Pancreas (tissue), 10 donors: ENCODE data around the gene EXOC3L2. TPM values are rescaled to one million over a fixed set of nuclear protein-coding genes. Genes with fewer than 3 reads are reported as not detected.
A peak's percentile ranks its signal among the peaks of the same experiment; 100 is the strongest.
"Not testable (repeated sequence)": the region's sequence is repeated elsewhere in the genome, so short reads cannot be mapped to it uniquely, and the experiment has no call there.

Source experiments
- ATAC-seq, 4 donors: fragments of 200-7000 bp; cut with Tn5 transposase; one replicate each; pipeline versions ENCODE4 v1.8.0 to v1.9.1; 2020; ENCODE audit warnings: mild to moderate bottlenecking in 4 of 4, moderate library complexity in 4 of 4
- DNase-seq, 6 donors: peaks; one replicate each; pipeline ENCODE4 v3.0.0-alpha.2; 2020
- FAIRE-seq: peaks from 2 replicates; lab custom pipeline; 2012; peaks lifted over from hg19 to GRCh38; lab: Jason Lieb, UNC
- H3K27ac ChIP-seq, 4 donors: fragments of 200-600 bp; sonication (generic); 1 replicate in 3 of 4; 2 replicates in 1 of 4; pipeline versions ENCODE4 v1.5.0 to v1.8.0; 2020
- H3K27me3 ChIP-seq, 4 donors: fragments of 200-600 bp; one replicate each; pipeline ENCODE4 v1.8.0; 2021
- H3K36me3 ChIP-seq, 3 donors: fragments of 200-600 bp; sonication (generic) in 1 of 3; one replicate each; pipeline versions ENCODE4 v1.5.0 to v1.8.0; 2020 to 2021
- H3K4me1 ChIP-seq, 3 donors: fragments of 200-600 bp; one replicate each; pipeline ENCODE4 v1.8.0; 2021
- H3K4me3 ChIP-seq, 4 donors: fragments of 200-600 bp; sonication (generic) in 2 of 4; one replicate each; pipeline versions ENCODE4 v1.5.0 to v1.8.0; 2020 to 2021
- H3K9me3 ChIP-seq, 4 donors: fragments of 200-600 bp; one replicate each; pipeline ENCODE4 v1.8.0; 2021
- CTCF ChIP-seq, 4 donors: fragments of 200-600 bp; sonication (generic) in 3 of 4; IDR thresholded peaks; one replicate each; pipeline versions ENCODE4 v1.5.0 to v1.8.0; 2021; ENCODE audit warnings: antibody characterized with exemption in 4 of 4
- WGBS, 2 donors: extraction: QIAGEN DNeasy Blood & Tissue Kit; methylation state at CpG; one replicate each; pipeline ENCODE4 v1.1.7; 2013; 5-methylcytosine and 5-hydroxymethylcytosine counted together
- intact Hi-C, 3 donors: fragments of 100-400 bp; cut with DNase I; formaldehyde crosslinking; loops; one replicate each; pipeline versions ENCODE4 v1.11.1 to v1.14.2; 2022
- polyA plus RNA-seq, 2 donors: library from polyadenylated mRNA; stranded (reverse); fragments of 200-250 nt; gene quantifications; one replicate each; pipeline ENCODE4 v1.2.3, GENCODE V29; 2013
- total RNA-seq, 6 donors: library from RNA; stranded (reverse); fragmentation: NEBNext Ultra II Directional in 4 of 6; extraction: Animal tissue kit (Norgen Biotek cat#: 25700) in 4 of 6; gene quantifications; one replicate each; pipeline versions ENCODE4 v1.2.1 to v1.2.4, GENCODE V29; 2021 to 2023
- donor health status: healthy with polysubstance abuse.
- donor health status: DM: no; HTN: no; CAD: no; lungs with moderate emphysema.
- donor health status: DM: no; HTN: no; CAD: no.
- donor health status: control.
- donor health status: control.
- donor health status: Bipolar disorder and iron deficiency.
- donor health status: DM: yes; HTN: yes; CAD: no.
- donor health status: DM: no; HTN: no; CAD: no.
- donor health status: DM: no; HTN: no; CAD: no.
- donor health status: DM: yes; HTN: yes; CAD: no.

EXOC3L2 gene
- total and polyA plus RNA-seq, 8 donors = 0.59 to 4.5 (median 1.8) TPM

GRCh38 chr19:45243144-45243732 is 2.0 kb downstream of the EXOC3L2 start:
- Histone ChIP-seq H3K27me3 (no peaks in the 10 kb centered on the region), H3K27ac (no peak overlapping the region), H3K4me3 (no peak overlapping the region), H3K9me3 (no peaks in the 10 kb centered on the region), H3K36me3 (no peaks in the 10 kb centered on the region), H3K4me1 (no peaks in the 10 kb centered on the region)
- intact Hi-C loops = no loop called here
- FAIRE-seq = no peak
- WGBS, 2 donors = 74 to 77% methylated on average over 13 of the region's 13 CpGs
- no peak for DNase-seq
- TF ChIP-seq CTCF (IDR thresholded peaks at IDR 0.05) = no peak
- ATAC-seq = no peak

- Histone ChIP-seq H3K4me1 (no peaks in the 10 kb centered on the region), H3K27me3 (no peaks in the 10 kb centered on the region), H3K4me3 (no peak overlapping the region), H3K9me3 (no peaks in the 10 kb centered on the region), H3K27ac (no peak overlapping the region), H3K36me3 (no peaks in the 10 kb centered on the region)
- ATAC-seq = no peak
- 63 to 76% methylated on average over 25 of the region's 25 CpGs for WGBS, 2 donors
- intact Hi-C loops = no loop called here
- no peak for FAIRE-seq
- TF ChIP-seq CTCF (IDR thresholded peaks at IDR 0.05) = no peak
- DNase-seq = no peak
These were observed 6.7 kb downstream of the EXOC3L2 start for GRCh38 chr19:45238556-45238955.

- H3K9me3 ChIP-seq = no peaks in the 10 kb centered on the region
- H3K27ac ChIP-seq = no peak overlapping the region
- no peak for FAIRE-seq
- no peaks in the 10 kb centered on the region for H3K27me3 ChIP-seq
- H3K4me3 ChIP-seq = no peak overlapping the region
- H3K4me1 ChIP-seq = no peaks in the 10 kb centered on the region
- intact Hi-C loops = no loop called here
- no peak for ATAC-seq
- DNase-seq = no peak
- no peak for TF ChIP-seq CTCF (IDR thresholded peaks at IDR 0.05)
- WGBS, 2 donors = 13 to 17% methylated on average over 6 to 8 of the region's 8 CpGs
- no peaks in the 10 kb centered on the region for H3K36me3 ChIP-seq
These were observed 9.7 kb downstream of the EXOC3L2 start for GRCh38 chr19:45235485-45235884.

GRCh38 chr19:45234089-45234869 is 10.9 kb downstream of the EXOC3L2 start:
- no peaks in the 10 kb centered on the region for H3K27me3 ChIP-seq
- WGBS, 2 donors = 14 to 22% methylated on average over 60 to 93 of the region's 93 CpGs
- no peak for TF ChIP-seq CTCF (IDR thresholded peaks at IDR 0.05)
- H3K36me3 ChIP-seq = no peaks in the 10 kb centered on the region
- FAIRE-seq (no peak), ATAC-seq (peak in 2 of 4 donors; percentile 27 to 35), DNase-seq (no peak)
- H3K27ac ChIP-seq = no peak overlapping the region
- H3K4me1 ChIP-seq = no peaks in the 10 kb centered on the region
- intact Hi-C loops = no loop called here
- no peaks in the 10 kb centered on the region for H3K9me3 ChIP-seq
- no peak overlapping the region for H3K4me3 ChIP-seq

GRCh38 chr19:45231891-45232290 is 13.3 kb downstream of the EXOC3L2 start:
- H3K9me3 ChIP-seq = no peaks in the 10 kb centered on the region
- H3K27me3 ChIP-seq = no peaks in the 10 kb centered on the region
- intact Hi-C loops = no loop called here
- DNase-seq (no peak), ATAC-seq (no peak), FAIRE-seq (no peak)
- TF ChIP-seq CTCF (IDR thresholded peaks at IDR 0.05) = no peak
- 63 to 71% methylated on average over 3 of the region's 3 CpGs for WGBS, 2 donors
- H3K4me1 ChIP-seq = no peaks in the 10 kb centered on the region
- no peak overlapping the region for H3K4me3 ChIP-seq
- H3K27ac ChIP-seq = no peak overlapping the region
- H3K36me3 ChIP-seq = no peaks in the 10 kb centered on the region

GRCh38 chr19:45229056-45229455 is 16.2 kb downstream of the EXOC3L2 start:
- ATAC-seq, intact Hi-C loops, H3K4me1 ChIP-seq, H3K9me3 ChIP-seq, H3K27me3 ChIP-seq, H3K4me3 ChIP-seq, H3K36me3 ChIP-seq, H3K27ac ChIP-seq, DNase-seq: not testable (repeated sequence)
- peak; percentile 97 for FAIRE-seq
- WGBS, 2 donors = 62 to 73% methylated on average over 2 of the region's 2 CpGs
